DND-41 (cell line): Measurements from ENCODE around the gene BUD31.

Experiments
- EZH2 ChIP-seq: IDR thresholded peaks from 3 replicates; pipeline ENCODE4 v1.6.1; 2012; ENCODE audit warnings: borderline replicate concordance, low read depth, mild to moderate bottlenecking, moderate library complexity, low read length, inconsistent platforms; ENCODE audit not compliant: severe bottlenecking
- TF ChIP-seq, protein P1 (sequence below): IDR thresholded peaks from 2 replicates; pipeline ENCODE4 v1.5.1; 2012; ENCODE audit warnings: borderline replicate concordance, low read length, moderate library complexity, mild to moderate bottlenecking; ENCODE audit not compliant: poor library complexity, severe bottlenecking; ENCODE audit errors: extremely low read depth

DNA sequence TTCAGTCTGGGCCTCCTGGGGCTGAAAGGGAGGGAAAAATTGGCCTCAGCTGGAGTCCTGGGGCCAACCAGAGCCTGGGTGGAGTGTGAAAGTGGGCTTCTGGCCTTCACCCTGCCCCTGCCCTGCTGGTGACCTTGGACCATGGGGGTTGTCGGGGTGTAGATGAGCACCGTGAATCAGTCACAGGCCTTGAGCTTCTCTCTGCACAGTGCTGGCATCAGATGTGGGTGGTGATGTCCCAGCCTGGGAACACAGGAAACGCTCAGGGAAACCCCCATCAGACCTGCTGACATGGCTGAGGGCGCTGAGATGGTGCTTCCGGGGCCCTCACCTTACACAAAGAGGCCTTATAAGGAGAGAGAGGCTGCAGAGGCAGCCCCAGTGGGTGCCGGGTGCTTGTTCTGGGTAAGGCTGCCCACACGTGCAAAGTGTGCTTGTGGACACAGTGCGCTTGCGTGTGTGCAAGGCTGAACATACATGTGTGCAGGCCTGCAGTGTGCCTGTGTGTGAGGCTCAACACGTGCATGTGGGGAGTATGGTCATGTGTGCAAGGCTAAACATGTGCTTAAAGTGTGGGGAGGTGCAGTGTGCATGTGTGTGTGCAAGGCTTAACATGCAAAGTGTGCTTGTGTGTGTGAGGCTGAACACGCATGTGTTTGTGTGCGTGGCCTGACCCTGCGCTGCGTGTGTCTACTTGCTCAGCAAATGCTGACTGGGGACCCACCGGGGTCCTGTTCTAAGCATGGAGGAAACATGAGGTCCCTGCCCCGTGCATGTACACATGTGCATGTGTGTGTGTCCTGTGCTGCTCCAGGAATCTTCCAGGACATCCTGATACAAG lies 27.7 kb upstream of the BUD31 start:
- TF ChIP-seq, protein P1, sequence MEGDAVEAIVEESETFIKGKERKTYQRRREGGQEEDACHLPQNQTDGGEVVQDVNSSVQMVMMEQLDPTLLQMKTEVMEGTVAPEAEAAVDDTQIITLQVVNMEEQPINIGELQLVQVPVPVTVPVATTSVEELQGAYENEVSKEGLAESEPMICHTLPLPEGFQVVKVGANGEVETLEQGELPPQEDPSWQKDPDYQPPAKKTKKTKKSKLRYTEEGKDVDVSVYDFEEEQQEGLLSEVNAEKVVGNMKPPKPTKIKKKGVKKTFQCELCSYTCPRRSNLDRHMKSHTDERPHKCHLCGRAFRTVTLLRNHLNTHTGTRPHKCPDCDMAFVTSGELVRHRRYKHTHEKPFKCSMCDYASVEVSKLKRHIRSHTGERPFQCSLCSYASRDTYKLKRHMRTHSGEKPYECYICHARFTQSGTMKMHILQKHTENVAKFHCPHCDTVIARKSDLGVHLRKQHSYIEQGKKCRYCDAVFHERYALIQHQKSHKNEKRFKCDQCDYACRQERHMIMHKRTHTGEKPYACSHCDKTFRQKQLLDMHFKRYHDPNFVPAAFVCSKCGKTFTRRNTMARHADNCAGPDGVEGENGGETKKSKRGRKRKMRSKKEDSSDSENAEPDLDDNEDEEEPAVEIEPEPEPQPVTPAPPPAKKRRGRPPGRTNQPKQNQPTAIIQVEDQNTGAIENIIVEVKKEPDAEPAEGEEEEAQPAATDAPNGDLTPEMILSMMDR = no peak
- no peak for TF ChIP-seq EZH2
